Prostate gland (tissue), 2 donors: Measurements from ENCODE around the gene BAG3. TPM values are rescaled to one million over a fixed set of nuclear protein-coding genes. Genes with fewer than 3 reads are reported as not detected.

Experiments used
- DNase-seq: peaks from one replicate; pipeline ENCODE4 v3.0.0-alpha.2; 2019; ENCODE audit warnings: low spot score
- H3K27ac ChIP-seq, 2 donors: fragments of 200-600 bp; sonication (generic); 2 replicates each; pipeline ENCODE4 v1.5.1; 2017 to 2019
- H3K27me3 ChIP-seq: fragments of 200-600 bp; sonication (generic); replicated peaks from 2 replicates; pipeline ENCODE4 v1.5.1; 2019; ENCODE audit not compliant: insufficient read depth
- H3K36me3 ChIP-seq, 2 donors: fragments of 200-600 bp; sonication (generic); 1 replicate in 1 of 2; 2 replicates in 1 of 2; pipeline versions ENCODE4 v1.5.1 to v1.8.1; 2017 to 2019
- H3K4me1 ChIP-seq: fragments of 200-600 bp; sonication (generic); replicated peaks from 2 replicates; pipeline ENCODE4 v1.5.1; 2019
- H3K4me3 ChIP-seq, 2 donors: fragments of 200-600 bp; sonication (generic); 2 replicates each; pipeline ENCODE4 v1.5.1; 2017 to 2019
- H3K9me3 ChIP-seq: fragments of 200-600 bp; sonication (generic); 2 replicates; pipeline ENCODE4 v1.5.1; 2017
- CTCF ChIP-seq, 4 experiments: fragments of 200-600 bp in 2 of 4; fragments of 450-650 bp in 2 of 4; sonication (generic) in 2 of 4; IDR thresholded peaks; 1 replicate in 3 of 4; 2 replicates in 1 of 4; pipeline ENCODE4 v1.5.1; 2016 to 2019; ENCODE audit warnings: antibody characterized with exemption in 4 of 4, mild to moderate bottlenecking in 2 of 4, moderate library complexity in 2 of 4
- POLR2A ChIP-seq: fragments of 450-650 bp; IDR thresholded peaks from one replicate; pipeline ENCODE4 v1.6.1; 2016; ENCODE audit warnings: antibody characterized with exemption, mild to moderate bottlenecking
- POLR2AphosphoS5 ChIP-seq: sonication (generic); formaldehyde crosslinking; IDR thresholded peaks from one replicate; pipeline ENCODE4 v1.6.1; 2017; ENCODE audit warnings: antibody characterized with exemption
- WGBS: methylation state at CpG from one replicate; pipeline ENCODE4 v1.1.5; 2018; 5-methylcytosine and 5-hydroxymethylcytosine counted together
- intact Hi-C: fragments of 100-400 bp; cut with DNase I; formaldehyde crosslinking; loops from one replicate; pipeline ENCODE4 v1.14.2; 2022
- total RNA-seq, 2 donors: library from RNA; depleted of rRNA; stranded (reverse); fragments of >200 nt; gene quantifications; one replicate each; pipeline ENCODE4 v1.1.0, GENCODE V29; 2016

The BAG3 gene
- total RNA-seq, 2 donors from 2014 or later, result 45.4 to 56.4 TPM

DNA sequence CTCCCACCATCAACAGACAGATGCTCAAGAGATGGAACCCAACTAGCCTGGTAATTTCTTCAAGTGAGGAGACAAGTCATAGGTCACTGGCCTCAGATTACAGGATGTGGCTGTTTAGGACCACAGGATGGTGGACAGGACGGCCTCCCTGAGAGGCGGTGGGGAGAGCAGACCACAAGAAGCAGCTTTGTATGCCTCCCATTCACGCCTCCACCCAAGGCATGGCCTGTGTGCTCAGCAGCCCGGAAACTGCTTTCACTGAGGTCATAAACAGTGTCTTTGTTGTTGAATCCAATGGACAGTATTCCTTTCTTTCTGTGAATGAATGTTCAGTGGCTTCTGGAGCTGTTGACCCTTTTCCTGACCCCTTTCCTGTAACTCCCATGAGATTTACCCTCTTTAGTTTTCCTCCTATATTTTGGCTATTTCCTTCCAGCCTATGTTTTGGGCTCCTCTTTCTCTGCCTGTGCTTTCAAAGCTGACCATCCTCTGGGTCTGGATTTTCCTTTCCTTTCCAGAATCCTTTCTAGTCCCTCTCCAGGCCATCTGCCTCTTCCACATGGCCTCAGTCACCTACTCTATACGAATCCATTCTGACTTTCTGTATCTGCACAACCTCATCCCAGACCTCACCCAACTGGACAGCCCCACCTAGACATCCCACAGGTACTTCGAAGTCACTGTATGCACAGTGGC is 42.2 kb downstream of the BAG3 start:
- H3K27me3 ChIP-seq, result no peaks in the 10 kb centered on the region
- H3K27ac ChIP-seq, result no peak overlapping the region
- no peak for TF ChIP-seq POLR2A
- TF ChIP-seq POLR2AphosphoS5, result no peak
- TF ChIP-seq CTCF (IDR thresholded peaks at IDR 0.05), result no peak
- H3K9me3 ChIP-seq, result no peaks in the 10 kb centered on the region
- H3K4me1 ChIP-seq, result no peaks in the 10 kb centered on the region
- WGBS, result 73% methylated on average over 6 of the region's 6 CpGs
- intact Hi-C loops, result no loop called here
- DNase-seq, result no peak
- no peaks in the 10 kb centered on the region for H3K36me3 ChIP-seq
- no peak overlapping the region for H3K4me3 ChIP-seq

- no peaks in the 10 kb centered on the region for H3K9me3 ChIP-seq
- DNase-seq, result no peak
- H3K4me1 ChIP-seq, result no peaks in the 10 kb centered on the region
- no peak overlapping the region for H3K4me3 ChIP-seq
- intact Hi-C loops, result no loop called here
- H3K27me3 ChIP-seq, result no peaks in the 10 kb centered on the region
- H3K27ac ChIP-seq, result no peak overlapping the region
- no peaks in the 10 kb centered on the region for H3K36me3 ChIP-seq
- 90% methylated on average over 7 of the region's 7 CpGs for WGBS
- TF ChIP-seq POLR2AphosphoS5 (no peak), POLR2A (no peak), CTCF (IDR thresholded peaks at IDR 0.05) (no peak)
Measured at GRCh38 chr10:119694608-119695007, 43.4 kb downstream of the BAG3 start.

DNA sequence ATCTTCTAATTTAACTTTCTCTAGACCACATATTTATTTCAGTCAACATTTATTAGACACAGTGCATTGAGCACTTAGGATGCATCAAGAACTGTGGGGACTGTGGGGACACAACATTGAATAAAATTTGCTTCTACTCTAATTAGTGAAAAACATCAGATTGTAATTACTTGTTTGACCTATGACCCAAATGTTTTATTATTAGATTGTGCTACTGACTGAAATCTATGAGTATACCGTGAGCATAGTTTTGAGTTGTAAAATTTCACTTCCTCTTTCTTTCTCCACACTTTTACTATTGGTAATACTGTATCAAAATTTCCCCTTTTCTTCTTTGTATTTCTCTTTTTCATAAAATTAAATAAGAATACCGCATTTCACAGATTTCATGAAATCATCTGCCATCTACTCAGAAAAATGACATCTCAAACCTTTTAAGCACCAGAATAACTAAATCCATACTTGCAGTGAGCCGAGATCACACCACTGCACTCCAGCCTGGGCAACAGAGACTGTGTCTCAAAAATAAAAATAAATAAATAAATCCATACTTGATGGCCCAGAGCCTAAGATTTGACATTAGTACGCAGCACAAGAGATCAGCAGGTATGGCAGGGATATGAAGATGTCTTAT is 49.3 kb downstream of the BAG3 start:
- Histone ChIP-seq H3K4me1 (no peaks in the 10 kb centered on the region), H3K9me3 (no peaks in the 10 kb centered on the region), H3K27ac (no peak overlapping the region), H3K36me3 (no peaks in the 10 kb centered on the region), H3K4me3 (no peak overlapping the region), H3K27me3 (no peaks in the 10 kb centered on the region)
- 94% methylated on average over 4 of the region's 4 CpGs for WGBS
- no peak for DNase-seq
- TF ChIP-seq POLR2AphosphoS5 (no peak), POLR2A (no peak), CTCF (IDR thresholded peaks at IDR 0.05) (no peak)
- intact Hi-C loops, result no loop called here

DNA sequence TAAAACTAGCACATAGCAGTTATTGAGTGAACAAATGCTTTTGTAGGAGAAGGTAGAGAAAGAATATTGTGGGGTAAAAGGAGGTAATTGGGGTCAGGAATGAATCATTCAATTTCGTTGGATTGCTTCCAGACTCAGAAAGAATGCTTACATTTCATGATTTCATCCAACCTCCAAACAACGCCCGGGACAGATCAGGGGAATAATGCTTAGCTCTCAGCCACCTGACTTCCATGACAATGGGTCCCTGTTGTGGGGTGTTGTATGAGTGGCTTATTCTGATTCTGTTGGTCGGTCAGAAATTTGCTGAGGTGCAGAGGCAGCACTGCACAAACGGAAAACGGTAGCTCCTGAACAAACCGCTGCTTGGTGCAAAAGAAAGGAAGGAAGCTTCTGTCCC is 50.7 kb downstream of the BAG3 start:
- no peak for TF ChIP-seq POLR2A
- TF ChIP-seq POLR2AphosphoS5, result no peak
- TF ChIP-seq CTCF (IDR thresholded peaks at IDR 0.05), result no peak
- Histone ChIP-seq H3K27me3 (no peaks in the 10 kb centered on the region), H3K4me1 (no peaks in the 10 kb centered on the region), H3K9me3 (no peaks in the 10 kb centered on the region), H3K4me3 (no peak overlapping the region), H3K36me3 (no peaks in the 10 kb centered on the region), H3K27ac (no peak overlapping the region)
- intact Hi-C loops, result no loop called here
- 39% methylated on average over 7 of the region's 7 CpGs for WGBS
- no peak for DNase-seq

GRCh38 chr10:119702583-119702982 is 51.4 kb downstream of the BAG3 start:
- 91% methylated on average over 2 of the region's 2 CpGs for WGBS
- TF ChIP-seq POLR2A, result no peak
- no peak for TF ChIP-seq CTCF (IDR thresholded peaks at IDR 0.05)
- no peak for TF ChIP-seq POLR2AphosphoS5

More at GRCh38 chr10:119702583-119702982, 51.4 kb downstream of the BAG3 start:
- intact Hi-C loops, result no loop called here
- no peak overlapping the region for H3K4me3 ChIP-seq
- no peaks in the 10 kb centered on the region for H3K36me3 ChIP-seq
- H3K9me3 ChIP-seq, result no peaks in the 10 kb centered on the region
- H3K4me1 ChIP-seq, result no peaks in the 10 kb centered on the region
- no peak for DNase-seq
- H3K27me3 ChIP-seq, result no peaks in the 10 kb centered on the region
- no peak overlapping the region for H3K27ac ChIP-seq
